ENCODE results near the gene JMJD4. TPM values are rescaled to one million over a fixed set of nuclear protein-coding genes. Genes with fewer than 3 reads are reported as not detected.
A peak's percentile ranks its signal among the peaks of the same experiment; 100 is the strongest.

Gene JMJD4
- polyA plus RNA-seq, 4 donors: 8.4 to 14.7 (median 11.1) TPM

DNA sequence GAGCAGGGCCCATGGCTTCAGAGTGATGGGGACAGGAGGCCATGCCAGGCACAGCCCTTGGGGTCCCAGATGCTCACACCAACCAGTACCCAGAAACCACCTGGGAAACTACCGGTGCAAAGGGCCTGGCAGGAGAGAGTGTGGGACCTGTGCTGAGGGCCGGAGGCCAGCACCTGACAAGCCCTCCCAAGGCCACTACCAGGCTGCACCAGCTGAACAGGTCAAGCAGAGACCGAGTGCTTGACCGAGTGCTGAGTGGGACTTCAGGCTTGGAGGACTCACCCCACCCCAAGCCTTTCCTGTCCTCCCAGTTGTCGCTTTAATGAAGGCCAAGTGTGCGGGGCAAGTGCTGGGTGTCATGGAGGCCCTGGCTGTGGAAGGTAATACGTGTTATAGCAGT is 36.7 kb upstream of the JMJD4 start:
- FAIRE-seq (no peak), DNase-seq (no peak)
- no peaks in the 10 kb centered on the region for H3K9me3 ChIP-seq (ENCODE audit: control insufficient read depth in 2 of 2, insufficient read depth in 1 of 2, low read depth in 1 of 2, low read length in 1 of 2)
- WGBS, 3 donors: 94 to 98% (median 96%) methylated on average over 7 of the region's 7 CpGs
- peaks cover 0 to 66% (median 4%) of the 10 kb centered on the region in 3 donors for H3K36me3 ChIP-seq (ENCODE audit: control insufficient read depth in 3 of 3, insufficient read depth in 2 of 3, low read depth in 1 of 3, low read length in 3 of 3)
- H3K4me1 ChIP-seq (ENCODE audit: control insufficient read depth in 3 of 3, insufficient read depth in 2 of 3, low read depth in 1 of 3, low read length in 2 of 3): peaks cover 0 to 11% (median 0%) of the 10 kb centered on the region in 3 donors
- H3K4me3 ChIP-seq (ENCODE audit: low read depth in 1 of 3, low read length in 3 of 3): no peak overlapping the region
- H3K27ac ChIP-seq (ENCODE audit: low read depth in 1 of 3, low read length in 2 of 3): no peak overlapping the region
- no peaks in the 10 kb centered on the region for H3K27me3 ChIP-seq (ENCODE audit: control insufficient read depth in 3 of 3, insufficient read depth in 3 of 3, low read length in 3 of 3)

DNA sequence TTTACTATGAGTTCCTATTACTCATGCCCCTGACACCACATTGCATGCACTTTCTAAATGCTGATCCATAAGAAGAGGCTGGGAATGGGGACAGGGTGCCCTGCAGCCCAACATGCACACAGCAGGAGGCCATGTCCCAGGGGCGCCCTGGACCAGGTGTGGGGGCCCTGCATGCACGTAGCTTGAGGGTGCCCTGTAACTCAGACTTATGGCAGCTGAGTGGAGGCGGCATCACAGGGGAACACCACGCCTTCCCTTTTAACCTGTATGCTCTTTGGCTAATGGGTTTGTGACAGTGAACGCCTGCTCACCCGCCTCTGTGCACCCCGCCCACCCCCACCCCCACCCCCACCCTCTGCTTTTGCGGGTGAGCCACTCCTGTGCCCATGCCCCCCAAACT is 36.2 kb upstream of the JMJD4 start:
- H3K27me3 ChIP-seq (ENCODE audit: control insufficient read depth in 3 of 3, insufficient read depth in 3 of 3, low read length in 3 of 3): no peaks in the 10 kb centered on the region
- no peak overlapping the region for H3K27ac ChIP-seq (ENCODE audit: low read depth in 1 of 3, low read length in 2 of 3)
- WGBS, 3 donors: 87 to 96% (median 91%) methylated on average over 7 to 8 of the region's 8 CpGs
- peaks cover 0 to 68% (median 2%) of the 10 kb centered on the region in 3 donors for H3K36me3 ChIP-seq (ENCODE audit: control insufficient read depth in 3 of 3, insufficient read depth in 2 of 3, low read depth in 1 of 3, low read length in 3 of 3)
- H3K9me3 ChIP-seq (ENCODE audit: control insufficient read depth in 2 of 2, insufficient read depth in 1 of 2, low read depth in 1 of 2, low read length in 1 of 2): no peaks in the 10 kb centered on the region
- FAIRE-seq (no peak), DNase-seq (no peak)
- peaks cover 0 to 11% (median 0%) of the 10 kb centered on the region in 3 donors for H3K4me1 ChIP-seq (ENCODE audit: control insufficient read depth in 3 of 3, insufficient read depth in 2 of 3, low read depth in 1 of 3, low read length in 2 of 3)
- no peak overlapping the region for H3K4me3 ChIP-seq (ENCODE audit: low read depth in 1 of 3, low read length in 3 of 3)

DNA sequence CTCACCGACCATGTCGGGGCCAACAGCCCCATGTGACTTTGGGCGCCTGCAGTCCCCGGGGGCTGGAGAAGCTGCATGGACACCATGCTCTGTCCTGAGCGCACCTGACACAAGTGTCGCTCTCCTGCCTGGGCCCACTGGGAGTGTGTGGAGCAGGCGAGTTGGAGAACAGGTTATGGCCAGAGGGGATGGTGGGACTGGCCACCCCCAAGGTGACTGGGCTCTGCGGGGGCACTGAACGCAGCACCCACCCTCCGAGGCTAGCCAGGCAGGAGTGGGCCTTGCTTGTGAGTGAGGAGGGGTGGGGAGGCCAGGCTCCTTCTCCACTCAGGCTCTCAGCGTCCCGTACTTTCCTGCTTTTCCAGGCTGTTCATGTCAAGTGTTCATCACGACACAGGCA is 35.7 kb upstream of the JMJD4 start:
- DNase-seq (no peak), FAIRE-seq (no peak)
- no peak overlapping the region for H3K4me3 ChIP-seq (ENCODE audit: low read depth in 1 of 3, low read length in 3 of 3)
- H3K9me3 ChIP-seq (ENCODE audit: control insufficient read depth in 2 of 2, insufficient read depth in 1 of 2, low read depth in 1 of 2, low read length in 1 of 2): no peaks in the 10 kb centered on the region
- no peaks in the 10 kb centered on the region for H3K27me3 ChIP-seq (ENCODE audit: control insufficient read depth in 3 of 3, insufficient read depth in 3 of 3, low read length in 3 of 3)
- H3K4me1 ChIP-seq (ENCODE audit: control insufficient read depth in 3 of 3, insufficient read depth in 2 of 3, low read depth in 1 of 3, low read length in 2 of 3): peaks cover 0 to 11% (median 0%) of the 10 kb centered on the region in 3 donors
- H3K27ac ChIP-seq (ENCODE audit: low read depth in 1 of 3, low read length in 2 of 3): no peak overlapping the region
- H3K36me3 ChIP-seq (ENCODE audit: control insufficient read depth in 3 of 3, insufficient read depth in 2 of 3, low read depth in 1 of 3, low read length in 3 of 3): peaks cover 0 to 68% (median 2%) of the 10 kb centered on the region in 3 donors
- WGBS, 3 donors: 94 to 96% (median 95%) methylated on average over 13 of the region's 13 CpGs

- peaks cover 0 to 68% (median 2%) of the 10 kb centered on the region in 3 donors for H3K36me3 ChIP-seq (ENCODE audit: control insufficient read depth in 3 of 3, insufficient read depth in 2 of 3, low read depth in 1 of 3, low read length in 3 of 3)
- no peak for DNase-seq
- no peaks in the 10 kb centered on the region for H3K9me3 ChIP-seq (ENCODE audit: control insufficient read depth in 2 of 2, insufficient read depth in 1 of 2, low read depth in 1 of 2, low read length in 1 of 2)
- H3K27ac ChIP-seq (ENCODE audit: low read depth in 1 of 3, low read length in 2 of 3): no peak overlapping the region
- no peak overlapping the region for H3K4me3 ChIP-seq (ENCODE audit: low read depth in 1 of 3, low read length in 3 of 3)
- FAIRE-seq: no peak
- peaks cover 0 to 11% (median 0%) of the 10 kb centered on the region in 3 donors for H3K4me1 ChIP-seq (ENCODE audit: control insufficient read depth in 3 of 3, insufficient read depth in 2 of 3, low read depth in 1 of 3, low read length in 2 of 3)
- H3K27me3 ChIP-seq (ENCODE audit: control insufficient read depth in 3 of 3, insufficient read depth in 3 of 3, low read length in 3 of 3): no peaks in the 10 kb centered on the region
- WGBS, 3 donors: 93 to 94% (median 94%) methylated on average over 15 of the region's 15 CpGs
These were observed 34.9 kb upstream of the JMJD4 start for GRCh38 chr1:227769936-227770494.

- no peak for DNase-seq
- no peak for FAIRE-seq
- no peak overlapping the region for H3K27ac ChIP-seq (ENCODE audit: low read depth in 1 of 3, low read length in 2 of 3)
- H3K4me3 ChIP-seq (ENCODE audit: low read depth in 1 of 3, low read length in 3 of 3): no peak overlapping the region
- no peaks in the 10 kb centered on the region for H3K9me3 ChIP-seq (ENCODE audit: control insufficient read depth in 2 of 2, insufficient read depth in 1 of 2, low read depth in 1 of 2, low read length in 1 of 2)
- WGBS, 3 donors: 93 to 95% (median 95%) methylated on average over 20 of the region's 20 CpGs
- peaks cover 0 to 11% (median 0%) of the 10 kb centered on the region in 3 donors for H3K4me1 ChIP-seq (ENCODE audit: control insufficient read depth in 3 of 3, insufficient read depth in 2 of 3, low read depth in 1 of 3, low read length in 2 of 3)
- no peaks in the 10 kb centered on the region for H3K27me3 ChIP-seq (ENCODE audit: control insufficient read depth in 3 of 3, insufficient read depth in 3 of 3, low read length in 3 of 3)
- H3K36me3 ChIP-seq (ENCODE audit: control insufficient read depth in 3 of 3, insufficient read depth in 2 of 3, low read depth in 1 of 3, low read length in 3 of 3): peaks cover 0 to 71% (median 2%) of the 10 kb centered on the region in 3 donors
These were observed 34.2 kb upstream of the JMJD4 start for GRCh38 chr1:227769047-227769935.

DNA sequence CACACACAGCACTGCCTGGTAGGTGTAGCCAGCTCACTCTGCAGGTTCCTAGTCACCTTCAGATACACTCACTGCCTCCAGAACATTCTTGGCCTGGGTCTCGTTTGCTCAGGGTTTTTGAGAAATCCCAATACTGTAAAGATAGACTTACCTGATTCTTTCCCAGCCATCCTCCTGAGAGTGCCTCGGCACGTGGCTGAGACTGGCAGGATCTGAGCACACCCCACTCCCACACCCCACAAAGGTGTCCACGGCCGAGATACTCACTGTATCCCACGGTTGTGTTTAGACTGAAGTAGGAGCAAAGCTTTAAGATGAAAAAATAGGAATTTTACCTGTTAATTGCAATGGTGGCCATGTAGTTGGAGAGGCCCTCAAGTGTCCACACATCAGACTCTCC is 33.5 kb upstream of the JMJD4 start:
- H3K27me3 ChIP-seq (ENCODE audit: control insufficient read depth in 3 of 3, insufficient read depth in 3 of 3, low read length in 3 of 3): no peaks in the 10 kb centered on the region
- WGBS, 3 donors: 85 to 95% (median 93%) methylated on average over 6 of the region's 6 CpGs
- H3K9me3 ChIP-seq (ENCODE audit: control insufficient read depth in 2 of 2, insufficient read depth in 1 of 2, low read depth in 1 of 2, low read length in 1 of 2): no peaks in the 10 kb centered on the region
- FAIRE-seq: no peak
- H3K4me1 ChIP-seq (ENCODE audit: control insufficient read depth in 3 of 3, insufficient read depth in 2 of 3, low read depth in 1 of 3, low read length in 2 of 3): peaks cover 0 to 11% (median 0%) of the 10 kb centered on the region in 3 donors
- H3K4me3 ChIP-seq (ENCODE audit: low read depth in 1 of 3, low read length in 3 of 3): no peak overlapping the region
- peaks cover 0 to 78% (median 2%) of the 10 kb centered on the region in 3 donors for H3K36me3 ChIP-seq (ENCODE audit: control insufficient read depth in 3 of 3, insufficient read depth in 2 of 3, low read depth in 1 of 3, low read length in 3 of 3)
- no peak for DNase-seq
- peak overlapping the region in 1 of 3 donors; percentile 31 for H3K27ac ChIP-seq (ENCODE audit: low read depth in 1 of 3, low read length in 2 of 3)

GRCh38 chr1:227768125-227768439 is 33.0 kb upstream of the JMJD4 start:
- Histone ChIP-seq H3K4me1 (ENCODE audit: control insufficient read depth in 3 of 3, insufficient read depth in 2 of 3, low read depth in 1 of 3, low read length in 2 of 3) (peaks cover 0 to 11% (median 0%) of the 10 kb centered on the region in 3 donors), H3K36me3 (ENCODE audit: control insufficient read depth in 3 of 3, insufficient read depth in 2 of 3, low read depth in 1 of 3, low read length in 3 of 3) (peaks cover 0 to 83% (median 2%) of the 10 kb centered on the region in 3 donors), H3K9me3 (ENCODE audit: control insufficient read depth in 2 of 2, insufficient read depth in 1 of 2, low read depth in 1 of 2, low read length in 1 of 2) (no peaks in the 10 kb centered on the region), H3K4me3 (ENCODE audit: low read depth in 1 of 3, low read length in 3 of 3) (no peak overlapping the region), H3K27ac (ENCODE audit: low read depth in 1 of 3, low read length in 2 of 3) (peak overlapping the region in 2 of 3 donors; percentile 28 to 31), H3K27me3 (ENCODE audit: control insufficient read depth in 3 of 3, insufficient read depth in 3 of 3, low read length in 3 of 3) (no peaks in the 10 kb centered on the region)
- WGBS, 3 donors: 64 to 78% (median 76%) methylated on average over 7 of the region's 7 CpGs
- FAIRE-seq (no peak), DNase-seq (peak; percentile 37 to 75)

GRCh38 chr1:227767401-227768124 is 32.5 kb upstream of the JMJD4 start:
- peaks cover 0 to 87% (median 2%) of the 10 kb centered on the region in 3 donors for H3K36me3 ChIP-seq (ENCODE audit: control insufficient read depth in 3 of 3, insufficient read depth in 2 of 3, low read depth in 1 of 3, low read length in 3 of 3)
- H3K4me3 ChIP-seq (ENCODE audit: low read depth in 1 of 3, low read length in 3 of 3): no peak overlapping the region
- no peaks in the 10 kb centered on the region for H3K27me3 ChIP-seq (ENCODE audit: control insufficient read depth in 3 of 3, insufficient read depth in 3 of 3, low read length in 3 of 3)
- FAIRE-seq (no peak), DNase-seq (no peak)
- peaks cover 0 to 16% (median 0%) of the 10 kb centered on the region in 3 donors for H3K4me1 ChIP-seq (ENCODE audit: control insufficient read depth in 3 of 3, insufficient read depth in 2 of 3, low read depth in 1 of 3, low read length in 2 of 3)
- no peaks in the 10 kb centered on the region for H3K9me3 ChIP-seq (ENCODE audit: control insufficient read depth in 2 of 2, insufficient read depth in 1 of 2, low read depth in 1 of 2, low read length in 1 of 2)
- H3K27ac ChIP-seq (ENCODE audit: low read depth in 1 of 3, low read length in 2 of 3): peak overlapping the region in 1 of 3 donors; percentile 31
- WGBS, 3 donors: 79 to 82% (median 81%) methylated on average over 6 of the region's 6 CpGs

Data from small intestine (tissue), 7 donors.